GM12878 (cell line): ENCODE measurements around the gene SDK2. TPM values are rescaled to one million over a fixed set of nuclear protein-coding genes. Genes with fewer than 3 reads are reported as not detected.

Experiments
- ATAC-seq: fragments of 200-7000 bp; cut with Tn5 transposase; 3 replicates; pipeline ENCODE4 v1.9.1; 2020; ENCODE audit warnings: mild to moderate bottlenecking, moderate library complexity
- BruUV-seq: library from RNA; stranded (reverse); fragments of 400-500 nt; replicated peaks from 2 replicates; lab custom pipeline; 2021; lab: Mats Ljungman, UMichigan
- CTCF ChIA-PET: fragments of 300-600 bp; sonication (Branson Sonifier 250); formaldehyde crosslinking; extraction: SDS; loops from one replicate; lab custom pipeline; 2021; ENCODE audit warnings: inconsistent platforms; lab: Yijun Ruan, JAX
- POLR2A ChIA-PET: fragments of 350-600 bp; formaldehyde crosslinking; extraction: SDS; loops from one replicate; lab custom pipeline; 2021; ENCODE audit warnings: inconsistent platforms; lab: Charles Lee
- RAD21 ChIA-PET: fragments of 300-600 bp; sonication (Branson Sonifier 250); formaldehyde crosslinking; loops from one replicate; lab custom pipeline; 2023; ENCODE audit warnings: antibody characterized with exemption; ENCODE audit not compliant: unreplicated experiment; lab: Charles Lee
- SMC1A ChIA-PET: fragments of 300-600 bp; sonication (Branson Sonifier 250); formaldehyde crosslinking; loops from one replicate; lab custom pipeline; 2023; ENCODE audit not compliant: unreplicated experiment, uncharacterized antibody; lab: Charles Lee
- DNase-seq: peaks from one replicate; pipeline ENCODE4 v3.0.0-alpha.2; 2011; ENCODE audit warnings: low read depth, low spot score
- FAIRE-seq: peaks from 3 replicates; lab custom pipeline; 2011; peaks lifted over from hg19 to GRCh38; lab: Jason Lieb, UNC
- H2AFZ ChIP-seq: 2 replicates; pipeline ENCODE4 v1.6.0; 2011; ENCODE audit warnings: low read depth, low read length, control low read depth; ENCODE audit not compliant: control insufficient read depth
- H3K27ac ChIP-seq: 2 replicates; pipeline ENCODE4 v1.5.1; 2011; ENCODE audit warnings: control low read depth; ENCODE audit not compliant: control insufficient read depth, insufficient read depth
- H3K27me3 ChIP-seq, 2 experiments: replicated peaks in 1 of 2; 2 replicates each; pipeline versions ENCODE4 v1.6.0 to v1.6.1; 2011; ENCODE audit warnings: low read length in 1 of 2; ENCODE audit not compliant: control insufficient read depth in 2 of 2, insufficient read depth in 2 of 2
- H3K36me3 ChIP-seq, 2 experiments: 2 replicates each; pipeline ENCODE4 v1.5.1; 2011; ENCODE audit warnings: low read length in 1 of 2; ENCODE audit not compliant: control insufficient read depth in 2 of 2, insufficient read depth in 2 of 2
- H3K4me1 ChIP-seq: 2 replicates; pipeline ENCODE4 v1.6.1; 2011; ENCODE audit warnings: mild to moderate bottlenecking, low read length, moderate library complexity, mixed read lengths; ENCODE audit not compliant: control insufficient read depth, insufficient read depth
- H3K4me2 ChIP-seq: 2 replicates; pipeline ENCODE4 v1.6.0; 2011; ENCODE audit warnings: control low read depth; ENCODE audit not compliant: control insufficient read depth, insufficient read depth
- H3K4me3 ChIP-seq: fragments of 200-600 bp; sonication (generic); 2 replicates; pipeline ENCODE4 v1.5.1; 2016
- H3K79me2 ChIP-seq: 2 replicates; pipeline ENCODE4 v1.6.0; 2011; ENCODE audit warnings: low read length; ENCODE audit not compliant: control insufficient read depth, insufficient read depth
- H3K9ac ChIP-seq: 2 replicates; pipeline ENCODE4 v1.8.0; 2011; ENCODE audit warnings: low read length, control low read depth, mixed read lengths; ENCODE audit not compliant: control insufficient read depth, insufficient read depth
- H3K9me3 ChIP-seq: replicated peaks from 3 replicates; pipeline ENCODE4 v1.5.1; 2011; ENCODE audit warnings: mild to moderate bottlenecking, low read length; ENCODE audit not compliant: control insufficient read depth, insufficient read depth
- H4K20me1 ChIP-seq: 2 replicates; pipeline ENCODE4 v1.6.0; 2011; ENCODE audit not compliant: control insufficient read depth, insufficient read depth
- BCLAF1 ChIP-seq: fragments of 450-650 bp; IDR thresholded peaks from 2 replicates; pipeline ENCODE4 v1.6.1; 2017; ENCODE audit warnings: antibody characterized with exemption, mild to moderate bottlenecking, moderate library complexity
- CHD2 ChIP-seq: IDR thresholded peaks from 2 replicates; pipeline ENCODE4 v1.6.1; 2011; ENCODE audit warnings: low read depth, low read length, improper control_type of control experiment, borderline replicate concordance
- CHD4 ChIP-seq: fragments of 200-600 bp; sonication (generic); IDR thresholded peaks from 2 replicates; pipeline ENCODE4 v1.6.1; 2016; ENCODE audit warnings: mild to moderate bottlenecking
- EED ChIP-seq: sonication (generic); IDR thresholded peaks from 2 replicates; pipeline ENCODE4 v1.6.1; 2016; ENCODE audit warnings: antibody characterized with exemption, low read depth
- EZH2 ChIP-seq: IDR thresholded peaks from 2 replicates; pipeline ENCODE4 v1.6.1; 2012; ENCODE audit warnings: low read depth, mild to moderate bottlenecking, control low read depth, inconsistent platforms, low read length, borderline replicate concordance; ENCODE audit not compliant: control insufficient read depth
- HDGF ChIP-seq: fragments of 450-650 bp; IDR thresholded peaks from 2 replicates; pipeline ENCODE4 v1.6.1; 2016; ENCODE audit warnings: antibody characterized with exemption
- HSF1 ChIP-seq: fragments of 150-350 bp; IDR thresholded peaks from 2 replicates; pipeline ENCODE4 v1.6.1; 2014; ENCODE audit warnings: mild to moderate bottlenecking, low read depth, low read length
- IKZF1 ChIP-seq: fragments of 450-650 bp; conservative IDR thresholded peaks from 2 replicates; pipeline ENCODE4 v1.6.1; 2017; ENCODE audit warnings: antibody characterized with exemption, mild to moderate bottlenecking
- IRF3 ChIP-seq: fragments of 450-650 bp; IDR thresholded peaks from 2 replicates; pipeline ENCODE4 v1.6.1; 2014; ENCODE audit warnings: mild to moderate bottlenecking
- NRF1 ChIP-seq: conservative IDR thresholded peaks from 2 replicates; pipeline ENCODE4 v1.6.1; 2011; ENCODE audit warnings: mild to moderate bottlenecking, low read depth, low read length, improper control_type of control experiment
- PAX5 ChIP-seq: IDR thresholded peaks from 2 replicates; pipeline ENCODE4 v1.6.1; 2011; ENCODE audit warnings: low read depth, low read length, borderline replicate concordance
- PBX3 ChIP-seq: IDR thresholded peaks from 2 replicates; pipeline ENCODE4 v1.6.1; 2011; ENCODE audit warnings: mild to moderate bottlenecking, low read depth, low read length, moderate library complexity; ENCODE audit not compliant: insufficient replicate concordance
- POLR2AphosphoS2 ChIP-seq: IDR thresholded peaks from 2 replicates; pipeline ENCODE4 v1.6.1; 2011; ENCODE audit warnings: low read depth, mild to moderate bottlenecking, low read length, improper control_type of control experiment, moderate library complexity
- SIX5 ChIP-seq: IDR thresholded peaks from 2 replicates; pipeline ENCODE4 v1.6.1; 2011; ENCODE audit warnings: mild to moderate bottlenecking, low read depth, low read length, moderate library complexity; ENCODE audit not compliant: severe bottlenecking
- SMARCA5 ChIP-seq: fragments of 450-650 bp; IDR thresholded peaks from 2 replicates; pipeline ENCODE4 v1.6.1; 2017; ENCODE audit warnings: mild to moderate bottlenecking
- TARDBP ChIP-seq: IDR thresholded peaks from 2 replicates; pipeline ENCODE4 v1.6.1; 2016; ENCODE audit warnings: borderline replicate concordance
- TBL1XR1 ChIP-seq: IDR thresholded peaks from 2 replicates; pipeline ENCODE4 v1.6.1; 2012; ENCODE audit warnings: low read depth, low read length, improper control_type of control experiment
- TCF3 ChIP-seq: IDR thresholded peaks from 2 replicates; pipeline ENCODE4 v1.6.1; 2012; ENCODE audit warnings: low read depth, mild to moderate bottlenecking, low read length, borderline replicate concordance; ENCODE audit not compliant: insufficient read depth
- ZNF207 ChIP-seq: fragments of 450-650 bp; IDR thresholded peaks from 2 replicates; pipeline ENCODE4 v1.6.1; 2014; ENCODE audit warnings: antibody characterized with exemption, mild to moderate bottlenecking, borderline replicate concordance
- WGBS: methylation state at CpG from one replicate; pipeline ENCODE4 v1.1.6; 2016; ENCODE audit warnings: low lambda C conversion rate; ENCODE audit not compliant: insufficient replicate concordance, insufficient coverage; ENCODE audit errors: missing lambda C conversion rate; 5-methylcytosine and 5-hydroxymethylcytosine counted together
- in situ Hi-C: fragments of 300-500 bp; cut with MboI; formaldehyde crosslinking; loops from 9 replicates; pipeline ENCODE4 v1.14.3; 2018; ENCODE audit warnings: mixed read lengths
- intact Hi-C: fragments of 100-400 bp; cut with micrococcal nuclease; formaldehyde crosslinking; loops from one replicate; pipeline ENCODE4 v1.14.2; 2022; ENCODE audit not compliant: unreplicated experiment
- polyA plus RNA-seq, 11 experiments: library from polyadenylated mRNA; depleted of rRNA in 4 of 11; unstranded in 6 of 11; stranded (reverse) in 5 of 11; fragments of >200 nt; fragmentation: Nextera tagmentation in 4 of 11; fragmentation: Illumina TruSeq in 1 of 11; extraction: Ambion mirVana in 4 of 11; extraction: Trizol in 1 of 11; gene quantifications; 1 replicate in 1 of 11; 2 replicates in 10 of 11; pipeline versions ENCODE4 v1.2.1 to v1.2.3, GENCODE V29; 2011 to 2016; ENCODE audit warnings: inconsistent platforms in 2 of 11, missing spikeins in 2 of 11, low read depth in 1 of 11
- total RNA-seq, 4 experiments: library from RNA; depleted of rRNA in 3 of 4; stranded (reverse); fragments of >200 nt in 3 of 4; fragmentation: Illumina TruSeq in 1 of 4; extraction: Trizol in 1 of 4; gene quantifications; 2 replicates each; pipeline versions ENCODE4 v1.2.1 to v1.2.3, GENCODE V29; 2013 to 2021

The SDK2 gene
- total and polyA plus RNA-seq, 10 of the 15 experiments (the other 5 are each of a cell fraction or from before 2014, with no cell fraction given), result 0.03 to 0.08 (median 0.03) TPM; not detected in 7

- BruUV-seq, result no TSS peak
- ChIA-PET SMC1A (interaction anchor here (0.9 to 3.2 kb wide), 7 partner anchors 9 to 87 kb away, joined by 3 to 12 read pairs (median 3); no protein-coding TSS in a partner anchor), CTCF (interaction anchor here (0.7 to 3.8 kb wide), 3 partner anchors 44 to 60 kb away, joined by 3 to 15 read pairs (median 3); no protein-coding TSS in a partner anchor), RAD21 (interaction anchor here (0.7 to 1.0 kb wide), 3 partner anchors 17 to 590 kb away, joined by 3 read pairs; no protein-coding TSS in a partner anchor), POLR2A (interaction anchor here (0.6 to 2.3 kb wide), 7 partner anchors 9 to 564 kb away, joined by 3 to 10 read pairs (median 6); no protein-coding TSS in a partner anchor)
- Histone ChIP-seq H3K9me3 (no peaks in the 10 kb centered on the region), H3K79me2 (peaks cover 2% of the 10 kb centered on the region), H3K36me3 (no peaks in the 10 kb centered on the region), H3K4me3 (no peak overlapping the region), H2AFZ (no peak overlapping the region), H3K27me3 (no peaks in the 10 kb centered on the region), H3K4me1 (peaks cover 12% of the 10 kb centered on the region), H3K4me2 (no peak overlapping the region), H3K27ac (no peak overlapping the region), H4K20me1 (no peaks in the 10 kb centered on the region), H3K9ac (no peak overlapping the region)
- intact Hi-C loops, result no loop called here
- in situ Hi-C loops, result no loop called here
- 61% methylated on average over 5 of the region's 5 CpGs for WGBS
- DNase-seq, result no peak
- FAIRE-seq, result no peak
- no peak for ATAC-seq
- no peak for TF ChIP-seq SIX5
- TF ChIP-seq CHD4, result no peak
- TF ChIP-seq TCF3, result no peak
- no peak for TF ChIP-seq POLR2AphosphoS2
- no peak for TF ChIP-seq TBL1XR1
- TF ChIP-seq IRF3, result no peak
- no peak for TF ChIP-seq EED
- no peak for TF ChIP-seq NRF1
- no peak for TF ChIP-seq SMARCA5
- TF ChIP-seq PAX5, result no peak
- no peak for TF ChIP-seq EZH2
- TF ChIP-seq CHD2, result no peak
- TF ChIP-seq HDGF, result no peak
- TF ChIP-seq IKZF1, result no peak
- no peak for TF ChIP-seq TARDBP
- no peak for TF ChIP-seq HSF1
- TF ChIP-seq ZNF207, result no peak
- TF ChIP-seq BCLAF1, result no peak
- TF ChIP-seq PBX3, result no peak
Observed at GRCh38 chr17:73315471-73315870, 328.8 kb downstream of the SDK2 start.
